Astrocyte of the hippocampus (primary cell): ENCODE data around the gene INHBB.

Experiments
- DNase-seq: peaks from one replicate; pipeline ENCODE4 v3.0.0; 2011; ENCODE audit warnings: low read depth, low spot score

INHBB gene

GRCh38 chr2:120355780-120356266, 9.9 kb downstream of the INHBB start:
- DNase-seq, result no peak

DNA sequence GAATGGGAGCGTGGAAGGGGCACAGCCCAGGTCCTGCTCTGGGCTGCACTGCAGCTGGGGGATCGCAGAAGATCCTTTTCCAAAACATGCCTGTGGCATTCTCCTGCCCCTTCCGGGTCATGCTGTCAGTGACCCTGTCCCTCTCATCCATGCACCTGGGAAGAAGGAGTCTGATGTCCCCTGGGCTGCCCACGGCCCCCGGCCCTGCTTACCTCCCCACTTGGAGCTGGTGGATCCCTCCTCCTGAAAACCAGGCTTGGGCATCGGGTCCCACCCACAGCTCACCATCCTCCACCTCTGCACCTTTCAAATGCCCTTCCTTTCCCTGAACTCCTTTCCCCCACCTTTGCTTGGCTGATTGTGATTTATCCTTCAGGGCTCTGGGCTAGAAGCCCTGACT, 11.8 kb downstream of the INHBB start:
- no peak for DNase-seq

DNA sequence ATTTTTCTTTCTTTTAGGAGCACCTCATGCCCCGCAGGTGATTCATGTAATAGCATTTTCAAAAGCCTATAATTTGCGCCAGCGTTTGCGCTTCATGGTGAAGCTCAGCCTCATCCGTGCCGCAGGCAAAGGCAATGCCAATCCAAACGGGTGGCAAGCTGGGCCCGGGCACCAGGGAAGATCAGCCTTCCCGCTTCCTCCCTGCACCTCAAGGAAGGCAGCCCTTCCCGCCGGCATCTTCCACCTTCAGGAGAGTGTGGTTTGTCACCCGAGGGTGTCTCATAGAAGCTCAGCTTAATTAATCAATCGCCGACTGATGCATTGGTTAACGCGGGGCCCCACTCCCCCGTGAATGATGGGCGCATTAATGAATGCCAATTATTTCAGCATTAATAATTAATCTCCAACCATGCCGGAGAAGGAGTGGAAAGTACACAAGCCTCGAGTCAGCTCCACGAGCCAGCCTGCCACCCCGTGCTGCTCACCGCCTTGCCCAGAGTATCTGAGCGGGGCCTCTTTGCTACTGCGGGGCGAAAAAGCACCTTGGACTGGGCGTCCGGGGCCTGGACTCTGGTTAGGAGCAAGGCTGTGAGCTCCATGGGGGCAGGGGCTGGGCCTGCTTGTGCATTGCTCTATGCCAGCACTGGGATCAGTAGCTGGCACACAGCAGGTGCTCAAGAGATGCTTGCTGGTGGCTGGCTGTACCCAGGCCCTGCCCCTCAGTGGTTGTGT, 13.0 kb downstream of the INHBB start:
- no peak for DNase-seq

- DNase-seq, result peak; percentile 37
Measured at GRCh38 chr2:120360307-120360855, 14.4 kb downstream of the INHBB start.

- no peak for DNase-seq
Measured at GRCh38 chr2:120362926-120363325, 17.0 kb downstream of the INHBB start.

- DNase-seq, result no peak
Measured at GRCh38 chr2:120365236-120365793, 19.4 kb downstream of the INHBB start.

- DNase-seq, result no peak
Measured at GRCh38 chr2:120366698-120367097, 20.8 kb downstream of the INHBB start.

DNA sequence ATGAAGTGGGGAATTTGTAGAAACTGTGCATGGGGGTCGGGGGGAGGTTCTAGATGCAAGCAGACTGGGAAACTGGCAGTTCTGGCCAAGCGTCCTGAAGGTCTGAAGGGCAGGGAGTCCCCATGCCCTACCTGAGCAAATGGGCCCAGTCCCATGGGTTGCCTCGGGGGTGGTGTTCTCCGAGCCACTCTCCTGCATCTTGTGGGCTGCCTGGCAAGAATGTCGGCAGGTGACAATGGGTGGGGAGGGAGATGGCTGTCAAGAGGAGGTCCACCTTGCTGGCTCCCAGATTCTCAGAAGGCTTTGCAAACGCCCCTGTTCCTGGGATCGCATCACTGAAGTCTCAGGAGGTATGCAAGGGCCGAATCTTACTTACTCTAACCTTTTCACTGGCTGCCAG, 21.3 kb downstream of the INHBB start:
- DNase-seq, result no peak

DNA sequence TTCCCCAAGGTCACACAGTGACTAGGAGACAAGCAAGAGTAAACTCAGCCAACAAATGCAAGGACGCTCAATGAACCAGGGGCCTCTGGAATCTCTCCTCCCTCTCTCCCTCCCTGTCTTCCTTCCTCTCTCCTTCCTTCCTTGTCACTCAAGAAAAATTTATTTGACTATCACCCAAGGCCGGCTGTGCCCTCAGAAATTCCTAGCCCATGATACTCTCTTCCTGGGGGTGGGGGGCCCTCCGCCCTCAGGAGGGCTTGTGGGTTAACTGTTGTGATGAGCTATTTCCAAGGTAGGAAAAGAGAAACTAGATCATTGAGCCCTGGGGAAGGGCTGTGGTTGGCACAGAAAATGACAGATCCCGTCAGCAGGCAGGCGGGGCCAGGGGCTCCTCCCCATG, 21.7 kb downstream of the INHBB start:
- peak; percentile 49 for DNase-seq

DNA sequence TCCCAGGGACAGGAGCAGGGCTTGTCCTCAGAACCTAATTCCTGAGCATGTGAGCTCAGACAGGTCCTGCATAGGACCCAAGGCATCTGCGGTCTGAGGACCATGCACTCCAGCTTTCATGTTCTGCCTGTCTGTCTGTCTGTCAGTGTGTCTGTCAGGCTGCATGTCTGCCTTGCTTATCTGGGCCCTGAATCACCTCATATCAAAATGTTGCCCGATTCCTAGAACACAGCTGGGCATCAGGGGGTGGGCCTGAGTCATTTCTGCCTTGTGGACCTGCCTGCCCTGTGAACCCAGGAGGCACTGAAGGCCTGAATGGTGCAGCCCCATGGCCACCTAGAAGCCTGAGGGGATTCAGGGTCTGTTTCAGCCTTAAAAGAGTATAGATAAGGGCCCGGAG, 22.1 kb downstream of the INHBB start:
- no peak for DNase-seq

- DNase-seq, result no peak
Measured at GRCh38 chr2:120369250-120369649, 23.3 kb downstream of the INHBB start.

GRCh38 chr2:120371969-120372625, 26.2 kb downstream of the INHBB start:
- DNase-seq, result no peak

DNA sequence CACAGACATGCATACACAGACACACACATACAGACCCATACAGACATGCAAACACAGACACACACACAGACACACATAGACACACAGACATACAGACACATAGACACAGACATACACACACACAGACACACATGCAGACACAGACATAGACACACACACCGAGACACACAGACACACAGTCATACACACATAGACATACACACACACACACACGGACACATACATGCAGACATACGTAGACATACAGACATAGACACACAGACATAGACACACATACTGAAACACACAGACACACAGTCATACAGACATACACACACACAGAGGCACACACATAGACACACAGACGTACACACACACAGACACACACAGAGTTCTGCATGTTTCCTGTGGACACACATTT, 26.9 kb downstream of the INHBB start:
- DNase-seq, result no peak

GRCh38 chr2:120373424-120373823, 27.5 kb downstream of the INHBB start:
- no peak for DNase-seq

DNA sequence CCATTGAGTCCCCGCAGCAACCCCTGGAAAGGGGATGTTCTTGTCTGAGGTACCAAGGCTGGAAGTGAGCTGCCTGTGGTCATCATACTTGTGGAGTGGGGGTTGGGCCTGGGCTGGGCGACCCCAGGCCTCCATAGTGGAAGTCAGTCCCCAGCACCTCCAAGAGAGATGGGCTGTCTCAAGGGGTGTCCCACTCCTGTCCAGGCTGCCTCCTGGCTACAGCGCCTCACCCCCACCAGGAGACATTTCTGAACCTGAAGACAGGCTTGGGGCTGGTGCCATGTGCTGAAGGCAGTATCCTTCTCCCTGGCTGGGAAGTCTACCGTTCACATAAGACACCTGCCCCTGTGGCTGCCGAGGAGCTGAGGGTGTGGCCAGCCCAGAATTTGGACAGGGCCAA, 28.9 kb downstream of the INHBB start:
- DNase-seq, result no peak

DNA sequence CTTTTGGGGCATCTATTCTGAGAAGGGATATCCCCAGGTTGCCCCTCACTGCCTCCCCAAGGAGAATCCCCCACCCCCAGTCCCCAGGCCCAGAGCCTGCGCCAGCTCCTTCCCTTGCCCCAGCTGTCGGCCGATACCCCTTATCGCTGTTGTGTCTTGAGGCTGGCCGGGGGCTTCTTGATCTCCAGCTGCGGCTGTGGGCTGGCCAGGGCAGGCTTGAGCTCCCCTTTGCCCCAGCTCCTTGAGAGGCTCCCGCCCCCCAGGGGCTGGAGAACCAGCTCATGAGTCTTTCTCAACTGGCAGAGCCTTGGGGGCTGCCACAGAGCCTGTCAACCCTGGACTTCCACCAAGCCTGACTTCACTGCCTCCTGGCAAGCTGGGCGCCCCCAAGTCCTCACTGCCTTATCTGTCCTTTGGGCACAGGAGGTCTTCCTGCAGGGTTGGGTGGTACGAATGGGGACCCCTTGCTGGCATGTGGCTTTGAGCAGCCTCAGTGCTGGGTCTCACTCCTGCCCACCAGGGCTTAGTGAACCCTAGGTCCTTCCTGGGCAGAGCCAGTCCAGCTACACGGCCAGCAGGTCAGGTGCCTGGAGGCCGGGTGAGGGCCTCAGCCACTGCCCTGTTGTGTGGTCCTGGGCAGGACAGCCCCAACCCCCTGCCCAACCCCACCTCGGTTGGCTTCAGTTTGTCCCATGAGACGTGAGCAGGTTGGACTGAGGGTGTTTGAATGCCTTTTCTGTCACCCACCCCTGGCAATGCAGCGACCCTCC, 29.5 kb downstream of the INHBB start:
- no peak for DNase-seq

GRCh38 chr2:120376101-120376500, 30.2 kb downstream of the INHBB start:
- no peak for DNase-seq

GRCh38 chr2:120376679-120377640, 31.0 kb downstream of the INHBB start:
- no peak for DNase-seq

- no peak for DNase-seq
Measured at GRCh38 chr2:120378605-120379004, 32.7 kb downstream of the INHBB start.
